GM19395 (cell line): ENCODE data around the gene ANO10.
"Not testable (repeated sequence)": the region's sequence is repeated elsewhere in the genome, so short reads cannot be mapped to it uniquely, and the experiment has no call there.

Experiments used
- ATAC-seq: cut with Tn5 transposase; IDR thresholded peaks from one replicate; pipeline ENCODE4 v1.9.1; 2021; ENCODE audit warnings: mild to moderate bottlenecking, moderate library complexity; ENCODE audit not compliant: unreplicated experiment

The ANO10 gene

DNA sequence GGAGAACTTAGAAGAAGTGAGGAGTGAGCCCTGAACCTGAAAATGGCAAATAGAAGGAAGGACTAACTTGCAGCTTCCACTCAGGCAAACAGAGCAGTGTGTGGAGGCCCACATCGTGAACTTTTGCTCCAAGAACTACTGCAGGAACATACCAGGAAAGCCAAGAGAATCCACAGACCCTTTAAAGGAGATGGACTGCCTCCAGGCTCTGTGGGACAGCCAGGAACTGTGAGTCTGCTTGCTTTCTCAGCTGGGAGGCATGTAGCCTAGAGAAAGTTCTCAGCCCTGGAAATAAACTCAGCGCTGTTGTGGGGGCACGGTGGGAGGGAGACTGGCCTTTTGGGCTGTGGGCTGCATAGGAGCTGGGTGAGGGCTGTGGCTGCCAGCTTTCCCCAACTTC is 242.5 kb downstream of the ANO10 start:
- no peak for ATAC-seq

DNA sequence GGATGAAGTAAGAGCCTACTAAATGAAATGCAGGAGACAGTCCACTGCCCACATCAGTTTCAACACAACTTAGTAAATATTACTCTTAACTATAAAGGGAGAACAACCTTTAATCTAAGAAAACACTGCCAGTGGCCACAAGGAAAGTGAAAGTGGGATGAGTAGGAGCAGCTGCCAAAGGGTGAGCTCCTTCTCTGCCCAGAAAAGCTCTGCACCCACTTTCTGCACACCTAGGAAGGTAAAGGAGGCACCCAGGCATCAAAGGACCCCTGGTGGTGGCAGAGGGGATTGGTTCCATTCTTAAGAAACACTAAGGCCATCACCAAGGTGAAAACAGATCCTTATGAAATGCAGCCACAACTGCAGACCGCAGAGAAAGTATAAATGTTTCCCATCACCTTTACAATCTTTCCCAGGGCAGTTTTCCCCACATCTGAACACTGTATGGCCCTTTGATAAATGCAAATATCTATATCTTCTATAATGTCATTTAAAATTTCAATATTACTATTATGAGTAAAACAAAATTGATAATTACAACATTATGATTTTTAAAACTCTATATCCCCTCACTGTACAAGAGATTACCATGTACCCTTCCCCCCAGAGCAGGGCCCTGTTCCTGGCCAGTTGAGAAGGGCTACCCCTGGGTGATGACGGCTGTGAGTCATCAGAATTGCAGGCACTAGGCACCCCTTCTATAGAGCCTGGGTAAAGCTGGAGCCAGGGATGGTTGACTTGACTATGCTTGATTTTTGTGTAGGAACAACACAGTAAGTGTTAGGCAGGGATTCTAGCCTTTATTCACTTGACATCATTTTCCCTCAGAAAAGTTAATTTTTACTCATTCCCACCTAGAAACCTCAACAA is 243.5 kb downstream of the ANO10 start:
- ATAC-seq = peak; percentile 86

- ATAC-seq = no peak
Observed at GRCh38 chr3:43373560-43373928, 248.3 kb downstream of the ANO10 start.

- no peak for ATAC-seq
Observed at GRCh38 chr3:43372809-43373559, 248.8 kb downstream of the ANO10 start.

DNA sequence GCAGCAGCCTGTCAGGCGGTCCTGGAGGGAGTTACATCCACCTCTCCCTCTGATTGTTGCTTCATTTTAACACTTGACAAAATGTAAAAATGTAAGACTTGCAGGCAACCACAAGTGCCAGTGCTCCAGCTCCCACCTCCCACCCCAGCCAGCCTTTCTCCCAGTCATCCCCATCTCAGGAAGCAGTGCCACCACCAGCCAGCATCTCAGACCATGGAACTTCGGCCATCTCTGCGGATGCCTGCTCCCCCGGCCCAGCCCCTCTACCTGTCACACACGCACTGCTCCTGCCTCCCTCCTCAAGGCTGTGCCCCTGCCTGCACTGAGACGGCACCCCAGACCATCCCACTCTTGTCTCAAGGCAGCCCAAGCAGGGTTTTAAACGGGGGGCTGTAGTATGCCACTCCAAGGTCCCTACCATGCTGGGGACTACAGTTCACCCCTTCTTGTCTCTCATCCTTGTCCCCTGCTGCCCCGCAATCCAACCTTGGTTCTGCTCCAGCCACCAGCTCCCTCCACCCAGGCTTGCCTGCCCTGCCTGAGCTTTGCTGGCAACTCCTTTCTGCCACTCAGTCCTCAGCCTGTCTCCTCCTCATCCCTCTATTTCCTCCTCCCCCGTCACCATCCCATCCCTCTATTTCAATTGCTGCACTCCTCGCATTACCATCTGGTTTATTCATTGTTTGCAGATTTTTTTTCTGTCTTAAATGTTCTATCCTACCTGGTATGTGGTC is 249.6 kb downstream of the ANO10 start:
- no peak for ATAC-seq

GRCh38 chr3:43371494-43371893 is 250.3 kb downstream of the ANO10 start:
- no peak for ATAC-seq

DNA sequence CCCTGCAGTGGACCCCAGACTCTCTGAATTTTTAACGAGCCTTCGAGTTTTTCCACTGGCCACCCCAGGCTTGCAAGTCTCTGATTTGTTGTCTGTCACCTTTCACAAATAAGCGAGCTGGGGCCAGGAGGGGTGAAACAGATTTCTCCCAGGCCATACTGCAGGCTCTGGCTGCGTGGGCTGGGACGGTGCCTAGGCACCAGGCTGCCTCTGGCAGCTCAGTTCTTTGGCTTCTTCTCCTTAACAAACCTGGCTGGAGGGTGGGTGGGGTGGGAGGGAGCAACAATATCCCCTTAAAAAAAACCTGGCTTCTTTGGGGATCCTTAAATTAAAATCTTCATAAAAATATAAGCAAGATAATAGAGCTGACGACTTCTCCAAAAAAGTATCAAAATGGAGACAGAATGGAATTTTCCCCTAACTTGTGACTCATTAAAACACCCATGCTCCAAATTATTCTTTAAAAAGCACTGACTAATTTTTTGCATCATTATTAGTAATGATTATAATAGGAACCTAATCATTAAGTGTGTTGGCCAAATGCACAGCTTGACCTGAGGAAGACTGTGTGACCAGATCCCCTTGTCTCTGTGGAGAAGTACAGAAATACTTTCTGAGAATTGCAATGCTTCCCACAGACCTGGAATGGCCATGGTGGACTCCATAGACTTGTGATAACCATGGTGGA is 251.4 kb downstream of the ANO10 start:
- no peak for ATAC-seq

DNA sequence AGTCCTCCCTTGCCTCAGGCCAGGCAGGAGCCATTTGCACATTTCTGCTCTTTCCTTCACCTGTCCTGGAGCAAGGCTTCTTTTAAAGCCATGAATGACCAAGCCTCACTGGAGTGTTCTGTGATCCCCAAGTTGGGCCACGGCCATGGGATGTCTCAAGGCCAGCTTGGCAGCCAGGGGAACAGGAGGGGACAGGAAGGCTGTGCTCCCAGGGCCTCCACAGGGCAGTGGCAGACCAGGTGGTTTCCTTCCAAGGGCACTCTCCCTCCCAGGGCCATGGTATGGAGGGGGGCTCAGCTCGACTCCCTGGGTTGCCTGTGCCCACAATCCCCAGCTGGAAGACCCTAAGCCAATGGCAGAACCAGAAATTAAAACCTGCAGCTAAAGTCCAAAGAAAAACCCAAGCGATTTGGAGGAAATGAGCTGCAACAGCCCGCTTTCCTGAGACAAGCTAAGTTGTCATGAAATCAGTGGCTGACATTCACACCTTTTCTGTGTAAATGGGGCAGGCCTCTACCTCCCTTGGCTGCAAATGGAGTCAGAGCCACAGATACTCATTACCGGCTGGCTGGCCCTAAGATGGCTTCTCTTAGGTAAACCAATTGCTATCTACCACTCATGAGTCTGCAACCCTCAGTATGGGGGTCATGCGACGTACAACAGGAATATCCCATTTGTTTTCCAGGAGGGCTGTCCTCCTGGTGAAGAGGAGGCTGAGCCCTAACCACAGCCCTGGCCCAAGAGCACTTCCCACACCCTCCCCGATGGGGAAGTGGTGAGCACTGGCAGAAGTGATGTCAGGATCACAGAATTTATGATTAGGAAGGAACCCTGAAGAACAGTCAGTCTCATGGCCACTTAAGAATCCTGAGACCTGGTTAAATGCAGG is 252.2 kb downstream of the ANO10 start:
- no peak for ATAC-seq

GRCh38 chr3:43366885-43367284 is 254.9 kb downstream of the ANO10 start:
- ATAC-seq = no peak

- no peak for ATAC-seq
Observed at GRCh38 chr3:43366481-43366880, 255.3 kb downstream of the ANO10 start.

GRCh38 chr3:43365601-43366305 is 256.1 kb downstream of the ANO10 start:
- ATAC-seq = no peak

- no peak for ATAC-seq
Observed at GRCh38 chr3:43364926-43365325, 256.9 kb downstream of the ANO10 start.

DNA sequence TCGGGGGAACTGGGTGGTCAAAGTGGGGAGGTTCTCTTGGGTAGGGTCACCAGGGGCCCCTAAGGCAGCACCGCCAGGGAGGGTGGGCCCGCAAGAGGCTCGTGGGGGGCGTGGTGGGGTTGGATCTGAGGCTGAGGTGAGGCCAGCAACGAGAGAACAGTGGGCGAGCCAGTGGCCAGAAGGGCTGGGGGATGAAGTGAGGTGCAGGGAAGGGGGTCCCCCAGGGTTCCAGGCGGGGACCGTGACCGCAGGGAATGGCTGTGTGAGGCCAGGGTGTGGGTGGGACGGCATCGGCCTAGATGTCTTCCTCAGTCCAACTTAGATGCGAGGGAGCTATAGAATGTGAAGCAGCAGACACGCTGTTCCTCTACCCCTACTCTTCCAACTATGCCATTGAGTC is 257.3 kb downstream of the ANO10 start:
- no peak for ATAC-seq

DNA sequence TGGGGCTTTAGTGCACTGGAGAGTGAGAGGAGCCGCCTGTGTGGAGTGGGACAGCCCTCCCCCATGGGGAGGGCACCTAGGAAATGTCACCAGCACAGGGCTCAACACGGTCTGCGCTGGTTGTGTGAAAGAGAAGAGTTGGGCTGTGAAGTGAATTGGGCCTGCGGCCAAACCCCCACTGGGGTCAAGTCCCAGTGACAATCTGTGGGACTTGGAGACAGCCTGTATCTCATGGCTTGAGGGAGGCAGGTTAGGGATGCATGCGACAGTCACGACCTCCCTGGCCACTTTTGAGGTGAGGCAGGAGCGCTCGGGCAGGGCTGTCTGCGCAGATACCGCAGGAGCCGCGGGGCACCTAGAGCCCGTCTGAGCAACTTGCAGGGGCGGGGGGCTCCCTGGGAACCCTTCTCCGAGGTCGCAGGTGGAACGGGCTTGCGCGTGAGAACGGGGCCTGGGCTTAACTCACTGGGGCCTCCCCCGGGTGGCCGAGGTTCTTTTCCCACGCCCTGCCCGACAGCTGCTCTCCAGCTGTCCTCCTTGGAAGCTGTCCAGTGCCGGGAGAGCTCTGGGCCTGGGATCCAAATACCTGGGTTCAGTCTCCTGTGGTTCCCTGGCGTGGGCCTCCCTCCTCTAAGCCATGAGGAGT is 258.1 kb downstream of the ANO10 start:
- ATAC-seq = no peak

GRCh38 chr3:43362961-43363360 is 258.9 kb downstream of the ANO10 start:
- no peak for ATAC-seq

DNA sequence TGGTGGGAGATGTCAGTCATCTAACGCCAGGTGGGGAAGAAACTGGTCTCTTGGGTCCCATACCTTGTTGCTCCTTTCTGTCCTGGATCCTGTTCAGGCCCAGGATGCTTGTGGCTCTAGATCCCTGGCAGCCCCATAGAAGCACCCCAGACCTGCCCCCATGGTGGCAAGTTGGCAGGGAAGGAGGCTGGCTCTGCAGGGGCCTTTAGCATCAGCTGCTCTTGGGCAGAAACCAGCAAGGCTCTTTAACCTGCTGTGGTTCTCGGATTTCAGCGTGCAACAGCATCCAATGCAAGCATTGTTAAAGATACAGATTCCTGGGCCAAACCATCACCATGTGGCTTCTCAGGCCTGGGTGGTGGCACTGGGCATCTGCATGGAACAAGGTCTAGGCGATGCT is 259.6 kb downstream of the ANO10 start:
- no peak for ATAC-seq

DNA sequence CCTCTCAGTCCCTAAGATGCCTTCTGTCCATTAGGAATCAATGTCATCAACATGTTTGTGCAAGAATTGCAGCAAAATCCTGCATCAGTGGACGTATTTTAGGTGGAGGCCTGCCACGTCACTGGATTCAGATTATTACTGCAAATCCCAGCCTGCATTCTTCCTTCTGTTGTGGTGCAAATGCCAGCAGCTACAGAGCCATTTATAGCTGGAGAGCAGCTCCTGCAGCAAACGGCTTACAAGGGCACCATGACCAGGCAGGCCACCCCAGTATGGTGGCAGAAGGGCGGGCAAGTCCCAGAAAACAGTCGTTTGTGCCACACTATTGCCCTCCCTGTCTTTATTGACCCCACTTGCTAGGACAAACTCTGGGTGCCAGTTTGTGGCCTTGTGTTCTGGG is 260.7 kb downstream of the ANO10 start:
- no peak for ATAC-seq

GRCh38 chr3:43356033-43356432 is 265.8 kb downstream of the ANO10 start:
- not testable (repeated sequence) for ATAC-seq
